Peyer's patch (tissue), 4 donors: ENCODE measurements around the gene BAG5. TPM values are rescaled to one million over a fixed set of nuclear protein-coding genes. Genes with fewer than 3 reads are reported as not detected.
A peak's percentile ranks its signal among the peaks of the same experiment; 100 is the strongest.

Experiments used
- DNase-seq, 3 donors: peaks; one replicate each; pipeline ENCODE4 v3.0.0-alpha.2; 2017 to 2019
- H3K27ac ChIP-seq, 4 donors: fragments of 200-600 bp; sonication (generic); one replicate each; pipeline ENCODE4 v1.5.1; 2016 to 2019
- H3K27me3 ChIP-seq, 2 donors: fragments of 200-600 bp; sonication (generic); one replicate each; pipeline ENCODE4 v1.5.1; 2019
- H3K36me3 ChIP-seq, 3 donors: fragments of 200-600 bp; sonication (generic); one replicate each; pipeline ENCODE4 v1.5.1; 2016 to 2019
- H3K4me1 ChIP-seq, 4 donors: fragments of 200-600 bp; sonication (generic); one replicate each; pipeline ENCODE4 v1.5.1; 2016 to 2019
- H3K4me3 ChIP-seq, 4 donors: fragments of 200-600 bp; sonication (generic); 1 replicate in 3 of 4; 2 replicates in 1 of 4; pipeline ENCODE4 v1.5.1; 2016 to 2019; ENCODE audit warnings: mild to moderate bottlenecking in 1 of 4
- H3K9me3 ChIP-seq, 4 donors: fragments of 200-600 bp; sonication (generic); one replicate each; pipeline ENCODE4 v1.5.1; 2016 to 2019; ENCODE audit warnings: mild to moderate bottlenecking in 1 of 4
- POLR2A ChIP-seq, 2 donors: fragments of 450-650 bp; IDR thresholded peaks; one replicate each; pipeline ENCODE4 v1.5.1; 2017; ENCODE audit warnings: antibody characterized with exemption in 2 of 2, mild to moderate bottlenecking in 2 of 2, moderate library complexity in 2 of 2
- total RNA-seq, 4 donors: library from RNA; depleted of rRNA; stranded (reverse); fragments of >200 nt; gene quantifications; one replicate each; pipeline ENCODE4 v1.1.0, GENCODE V29; 2016
- TF ChIP-seq, protein P1 (sequence below), 6 experiments: fragments of 450-650 bp in 4 of 6; fragments of 200-600 bp in 2 of 6; sonication (generic) in 1 of 6; IDR thresholded peaks; one replicate each; pipeline ENCODE4 v1.5.1; 2017 to 2019; ENCODE audit warnings: antibody characterized with exemption in 6 of 6, mild to moderate bottlenecking in 3 of 6, moderate library complexity in 1 of 6

Gene BAG5
- total RNA-seq, 4 donors from 2014 or later = 18.0 to 38.0 (median 19.5) TPM

GRCh38 chr14:103533137-103533998, 29.1 kb downstream of the BAG5 start:
- Histone ChIP-seq H3K27ac (peak overlapping the region in 2 of 4 donors; percentile 49 to 74), H3K27me3 (no peaks in the 10 kb centered on the region), H3K36me3 (peaks cover 0 to 7% (median 0%) of the 10 kb centered on the region in 3 donors), H3K9me3 (no peaks in the 10 kb centered on the region), H3K4me1 (peaks cover 6 to 41% (median 12%) of the 10 kb centered on the region in 4 donors), H3K4me3 (peak overlapping the region in 1 of 4 donors; percentile 1)
- DNase-seq = no peak
- TF ChIP-seq POLR2A (IDR thresholded peaks at IDR 0.05) = no peak
- TF ChIP-seq, protein P1, sequence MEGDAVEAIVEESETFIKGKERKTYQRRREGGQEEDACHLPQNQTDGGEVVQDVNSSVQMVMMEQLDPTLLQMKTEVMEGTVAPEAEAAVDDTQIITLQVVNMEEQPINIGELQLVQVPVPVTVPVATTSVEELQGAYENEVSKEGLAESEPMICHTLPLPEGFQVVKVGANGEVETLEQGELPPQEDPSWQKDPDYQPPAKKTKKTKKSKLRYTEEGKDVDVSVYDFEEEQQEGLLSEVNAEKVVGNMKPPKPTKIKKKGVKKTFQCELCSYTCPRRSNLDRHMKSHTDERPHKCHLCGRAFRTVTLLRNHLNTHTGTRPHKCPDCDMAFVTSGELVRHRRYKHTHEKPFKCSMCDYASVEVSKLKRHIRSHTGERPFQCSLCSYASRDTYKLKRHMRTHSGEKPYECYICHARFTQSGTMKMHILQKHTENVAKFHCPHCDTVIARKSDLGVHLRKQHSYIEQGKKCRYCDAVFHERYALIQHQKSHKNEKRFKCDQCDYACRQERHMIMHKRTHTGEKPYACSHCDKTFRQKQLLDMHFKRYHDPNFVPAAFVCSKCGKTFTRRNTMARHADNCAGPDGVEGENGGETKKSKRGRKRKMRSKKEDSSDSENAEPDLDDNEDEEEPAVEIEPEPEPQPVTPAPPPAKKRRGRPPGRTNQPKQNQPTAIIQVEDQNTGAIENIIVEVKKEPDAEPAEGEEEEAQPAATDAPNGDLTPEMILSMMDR (IDR thresholded peaks at IDR 0.05) = no peak

- DNase-seq = no peak
- Histone ChIP-seq H3K27me3 (no peaks in the 10 kb centered on the region), H3K4me1 (peaks cover 6 to 47% (median 21%) of the 10 kb centered on the region in 4 donors), H3K36me3 (peaks cover 0 to 7% (median 0%) of the 10 kb centered on the region in 3 donors), H3K9me3 (no peaks in the 10 kb centered on the region), H3K27ac (peak overlapping the region in 1 of 4 donors; percentile 74), H3K4me3 (no peak overlapping the region)
- TF ChIP-seq, protein P1 (IDR thresholded peaks at IDR 0.05) = no peak
- TF ChIP-seq POLR2A (IDR thresholded peaks at IDR 0.05) = no peak
Measured at GRCh38 chr14:103532216-103533136, 30.0 kb downstream of the BAG5 start.

DNA sequence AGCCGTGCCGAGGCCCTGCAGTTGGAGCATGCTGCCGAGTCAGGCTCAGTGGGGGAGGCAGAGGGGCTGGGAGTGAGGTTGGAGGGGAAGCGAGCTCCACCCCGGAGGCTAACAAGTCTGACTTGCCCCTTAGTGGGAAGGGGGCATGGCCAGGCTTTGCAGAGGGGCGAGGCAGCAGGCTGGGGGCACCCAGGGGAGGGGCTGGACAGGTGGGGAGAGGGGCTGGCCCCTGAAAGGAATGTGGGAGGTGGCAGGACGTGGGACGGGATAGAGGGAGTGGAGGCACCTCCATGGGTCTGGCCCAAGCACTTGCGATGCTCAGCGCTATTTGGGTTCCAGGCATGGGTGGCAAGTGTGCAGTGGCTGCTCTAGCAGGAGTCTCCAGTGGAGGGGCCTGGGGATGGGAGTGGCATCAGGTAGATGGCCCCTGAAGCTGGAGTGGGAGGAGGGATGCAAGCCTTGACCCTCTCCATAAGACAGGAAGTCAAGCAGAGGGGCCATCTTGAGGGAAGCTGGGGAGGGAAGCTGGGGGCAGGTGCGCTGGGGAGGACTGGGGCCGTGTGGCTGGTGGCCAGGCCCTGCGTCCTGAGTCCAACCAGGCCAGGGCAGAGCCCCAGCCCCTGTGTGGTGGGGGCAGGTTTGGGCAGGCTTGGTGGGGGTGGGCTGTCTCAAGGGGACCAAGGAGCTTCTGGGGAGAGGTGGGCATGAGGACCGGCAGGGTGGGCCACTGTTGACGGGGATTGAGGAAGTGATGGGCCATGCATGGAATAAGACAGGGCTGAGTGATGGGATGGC, 30.8 kb downstream of the BAG5 start:
- Histone ChIP-seq H3K9me3 (no peaks in the 10 kb centered on the region), H3K27ac (no peak overlapping the region), H3K4me3 (no peak overlapping the region), H3K27me3 (no peaks in the 10 kb centered on the region), H3K4me1 (peaks cover 6 to 52% (median 22%) of the 10 kb centered on the region in 4 donors), H3K36me3 (peaks cover 0 to 7% (median 0%) of the 10 kb centered on the region in 3 donors)
- no peak for DNase-seq
- TF ChIP-seq, protein P1 (IDR thresholded peaks at IDR 0.05) = no peak
- TF ChIP-seq POLR2A (IDR thresholded peaks at IDR 0.05) = no peak

DNA sequence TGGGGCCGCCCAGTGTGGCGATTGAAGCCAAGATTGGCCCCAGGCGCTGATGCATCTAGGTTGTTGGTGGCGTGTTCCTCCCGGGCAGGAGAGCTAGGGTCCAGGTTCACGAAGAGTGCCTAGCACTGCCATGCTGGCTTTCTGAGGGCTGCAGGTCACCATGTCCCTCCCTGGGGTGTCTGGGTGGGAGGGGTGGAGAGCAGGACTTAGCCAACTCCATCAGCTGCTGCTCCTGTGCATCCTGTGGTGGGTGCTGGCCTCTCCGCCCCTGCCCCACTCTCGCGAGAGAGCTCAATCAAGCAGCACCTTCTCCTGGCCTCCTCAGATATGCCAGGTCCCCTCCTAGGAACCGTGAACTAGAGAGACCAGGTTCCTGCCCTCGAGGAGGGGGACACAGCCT, 31.6 kb downstream of the BAG5 start:
- TF ChIP-seq, protein P1 (IDR thresholded peaks at IDR 0.05) = no peak
- no peak for TF ChIP-seq POLR2A (IDR thresholded peaks at IDR 0.05)
- no peak overlapping the region for H3K4me3 ChIP-seq

DNA sequence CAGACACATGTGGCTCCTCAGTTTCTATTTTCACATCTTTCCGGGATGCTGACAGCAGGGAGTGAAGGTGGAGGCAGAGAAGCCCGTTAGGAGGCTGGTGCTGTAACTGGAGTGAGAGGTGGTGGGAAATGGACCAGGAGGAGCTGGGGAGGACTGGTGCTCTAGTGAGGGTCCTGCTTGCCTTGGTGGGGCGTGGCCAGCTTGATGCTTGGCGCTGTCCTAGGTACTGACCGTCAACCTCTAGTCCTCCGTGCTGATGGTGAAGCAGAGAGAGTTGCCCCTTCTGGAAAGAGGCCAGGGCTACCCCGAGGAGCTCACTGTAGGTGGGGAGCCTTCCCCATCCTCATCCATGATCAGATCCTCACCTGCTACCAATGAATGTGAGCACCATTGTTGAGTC, 32.1 kb downstream of the BAG5 start:
- H3K36me3 ChIP-seq = peaks cover 0 to 7% (median 0%) of the 10 kb centered on the region in 3 donors

More for the DNA sequence above, 31.6 kb downstream of the BAG5 start:
- Histone ChIP-seq H3K9me3 (no peaks in the 10 kb centered on the region), H3K4me1 (peaks cover 6 to 60% (median 22%) of the 10 kb centered on the region in 4 donors), H3K36me3 (peaks cover 0 to 7% (median 0%) of the 10 kb centered on the region in 3 donors), H3K27ac (no peak overlapping the region), H3K27me3 (no peaks in the 10 kb centered on the region)
- no peak for DNase-seq

More for the DNA sequence above, 32.1 kb downstream of the BAG5 start:
- H3K27me3 ChIP-seq = no peaks in the 10 kb centered on the region
- no peaks in the 10 kb centered on the region for H3K9me3 ChIP-seq
- no peak for DNase-seq
- no peak overlapping the region for H3K27ac ChIP-seq
- peaks cover 6 to 64% (median 22%) of the 10 kb centered on the region in 4 donors for H3K4me1 ChIP-seq
- H3K4me3 ChIP-seq = peak overlapping the region in 1 of 4 donors; percentile 96
- TF ChIP-seq POLR2A (IDR thresholded peaks at IDR 0.05) = no peak
- TF ChIP-seq, protein P1 (IDR thresholded peaks at IDR 0.05) = no peak
